CD4-positive, alpha-beta T cell treated with Interleukin-6 at 100 ng/mL for 8 hours (primary cell): ENCODE measurements around the gene ABL1.

Source experiments
- DNase-seq: peaks from one replicate; pipeline ENCODE4 v3.0.0-alpha.2; 2020; ENCODE audit warnings: mixed read lengths, low spot score

ABL1 gene

GRCh38 chr9:130849356-130849755 lies 14.3 kb downstream of the ABL1 start:
- no peak for DNase-seq

DNA sequence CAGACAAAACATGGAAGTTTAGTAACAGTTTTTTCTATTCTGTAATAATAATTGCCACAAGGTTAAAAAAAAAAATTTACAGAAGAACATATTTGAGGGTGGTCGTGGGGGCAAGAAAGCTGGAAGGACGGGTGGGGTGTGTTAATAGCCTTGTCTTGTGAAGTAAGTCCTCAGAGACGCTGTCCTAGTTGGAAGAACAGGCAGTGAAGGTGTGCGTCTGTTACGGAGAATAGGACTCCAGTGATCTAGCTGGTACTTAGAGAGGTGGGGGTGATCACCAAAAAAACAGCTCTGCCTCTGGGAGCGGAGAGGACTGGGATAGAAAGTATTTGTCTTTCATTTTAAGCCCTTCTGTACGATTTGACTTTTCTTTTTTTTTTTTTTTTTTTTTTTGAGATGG lies 17.7 kb downstream of the ABL1 start:
- DNase-seq = no peak

DNA sequence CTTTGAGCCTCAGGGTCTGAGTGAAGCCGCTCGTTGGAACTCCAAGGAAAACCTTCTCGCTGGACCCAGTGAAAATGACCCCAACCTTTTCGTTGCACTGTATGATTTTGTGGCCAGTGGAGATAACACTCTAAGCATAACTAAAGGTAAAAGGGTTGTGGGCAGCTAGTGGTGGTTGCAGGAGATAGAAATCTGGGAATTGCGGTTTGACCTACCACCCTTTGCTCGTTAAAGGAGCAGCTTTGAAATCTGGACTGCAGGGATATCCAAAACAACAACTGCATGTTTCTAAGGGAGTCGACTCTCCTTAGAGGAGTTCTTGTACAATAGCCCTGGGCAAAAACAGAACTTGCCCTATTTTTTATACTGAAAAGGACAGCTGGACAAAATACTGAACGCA lies 19.0 kb downstream of the ABL1 start:
- no peak for DNase-seq

- no peak for DNase-seq
Measured at GRCh38 chr9:130854835-130855234, 19.8 kb downstream of the ABL1 start.

GRCh38 chr9:130856474-130856873 lies 21.4 kb downstream of the ABL1 start:
- no peak for DNase-seq

DNA sequence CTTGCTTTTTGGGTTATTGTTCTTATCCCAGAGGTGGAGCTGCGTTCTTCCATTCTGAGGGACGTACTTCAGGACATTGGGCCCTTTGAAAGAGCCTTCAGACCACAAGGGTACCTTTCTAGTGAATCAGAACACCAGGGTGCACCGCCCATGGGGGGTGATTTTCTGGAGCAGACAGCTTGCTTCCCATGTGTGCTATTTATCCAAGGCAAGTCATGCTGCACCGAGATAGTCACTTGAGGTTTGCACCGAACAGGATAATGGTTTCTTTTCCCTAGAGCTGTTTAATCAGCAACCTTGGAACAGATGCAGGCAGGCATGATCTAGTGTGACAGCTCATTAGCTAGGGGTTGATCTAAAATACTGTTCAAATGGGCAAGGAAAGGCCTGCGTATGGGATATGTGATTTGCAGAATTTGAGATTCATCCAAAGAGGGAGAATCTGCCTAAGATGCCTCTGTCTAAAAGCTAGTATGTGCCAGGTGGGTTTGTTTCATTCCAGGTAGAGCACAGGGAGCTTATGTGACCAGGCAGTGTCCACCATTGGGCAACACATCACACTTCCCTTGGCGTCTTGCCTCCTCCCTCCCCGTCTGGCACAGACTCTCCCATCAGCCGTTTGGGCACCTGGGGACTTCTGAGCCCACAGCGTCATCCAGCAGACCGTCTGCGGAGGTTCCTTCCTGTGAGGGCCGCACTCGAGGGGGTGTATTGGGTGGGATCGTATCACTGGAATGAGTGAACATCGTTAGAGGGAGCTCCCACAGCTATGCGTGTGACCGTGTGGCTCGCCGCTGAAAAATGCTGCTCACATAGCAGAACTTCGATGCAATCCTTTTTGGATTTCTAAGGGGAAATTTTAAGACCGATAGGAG lies 23.0 kb downstream of the ABL1 start:
- no peak for DNase-seq

DNA sequence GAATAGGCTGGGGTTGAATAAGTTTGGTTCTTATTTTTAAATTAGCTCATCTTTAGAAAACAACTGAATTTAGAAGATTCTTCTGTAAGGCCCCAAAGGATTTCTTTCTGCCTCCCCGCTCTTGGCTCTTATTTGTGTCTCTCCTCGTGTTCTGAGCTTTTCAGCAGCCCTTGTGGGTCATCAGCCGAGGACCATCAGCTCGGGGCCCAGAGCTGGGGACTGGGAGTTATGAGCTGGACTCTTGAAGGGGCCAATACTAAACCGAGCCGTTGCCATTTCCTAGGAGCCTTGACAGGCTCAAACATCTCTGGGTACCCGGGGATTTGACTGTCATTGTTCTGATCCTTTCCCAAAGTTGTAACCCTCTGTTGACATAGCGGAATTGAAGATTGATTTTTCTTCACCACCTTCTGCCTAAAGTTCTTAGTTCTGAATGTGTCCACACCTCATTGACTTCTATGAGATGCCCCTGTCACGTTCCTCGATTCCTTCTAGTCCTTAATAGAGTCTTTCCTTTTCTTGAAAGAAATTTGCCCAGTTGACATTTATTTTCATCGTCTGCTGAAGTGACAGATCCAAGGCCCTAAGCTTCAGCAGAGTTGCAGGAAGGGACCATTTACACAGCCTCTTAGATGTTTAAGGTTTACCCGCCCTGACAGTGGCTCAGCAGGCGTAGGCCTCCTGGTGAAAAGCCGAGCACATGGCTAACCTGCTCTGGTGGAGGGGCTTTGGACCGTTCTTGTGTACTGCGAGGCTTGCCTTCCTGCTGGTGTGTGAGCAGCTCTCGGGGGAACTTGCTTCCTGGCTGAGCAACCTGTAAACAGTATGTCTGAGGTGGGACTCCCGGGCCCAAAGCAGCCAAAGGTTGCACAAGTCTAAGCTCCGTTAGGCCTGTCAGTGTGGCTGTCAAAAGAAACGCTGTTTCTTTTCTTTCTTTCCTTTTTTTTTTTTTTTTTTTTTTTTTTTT lies 24.0 kb downstream of the ABL1 start:
- DNase-seq = no peak

DNA sequence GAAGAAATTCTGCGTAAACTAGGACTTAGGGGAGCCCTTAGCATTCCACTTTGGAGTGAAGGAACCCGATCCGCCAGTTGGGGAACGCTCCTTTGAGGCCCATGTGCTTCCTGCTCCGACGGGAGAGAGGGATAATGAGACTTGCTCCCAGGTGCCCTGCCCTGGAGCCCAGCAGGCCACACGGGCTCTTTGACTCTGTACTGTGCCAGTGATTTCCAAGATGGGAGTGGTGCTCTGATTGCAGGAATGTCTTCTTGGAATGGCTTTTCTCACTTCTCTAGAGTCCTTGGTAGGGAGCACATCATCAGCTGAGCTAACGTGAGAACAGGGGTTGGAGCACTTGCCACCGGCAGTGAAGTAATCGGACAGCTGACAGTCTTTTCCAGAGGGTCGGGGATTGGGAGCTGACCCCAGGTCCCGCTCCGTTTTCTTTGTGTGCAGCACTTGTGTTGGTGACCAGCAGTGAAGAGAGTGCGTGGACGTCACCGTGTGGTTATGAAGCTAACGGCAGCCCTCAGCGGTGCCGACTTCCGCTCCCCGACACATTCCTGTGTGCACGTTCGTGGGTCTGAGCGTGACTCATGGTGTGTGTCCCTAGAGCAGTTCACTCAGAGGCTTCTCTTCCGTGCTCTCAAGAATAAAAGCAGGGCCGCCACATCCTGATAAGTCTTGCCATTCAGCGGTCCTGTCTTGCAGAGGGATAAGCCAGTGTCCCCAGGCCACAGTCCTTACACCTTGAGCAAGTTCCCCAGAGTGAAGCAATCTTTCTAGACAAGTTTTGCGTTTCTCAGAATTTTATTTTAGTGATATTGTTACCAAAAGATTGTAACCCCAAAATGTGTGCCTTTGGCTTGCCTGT lies 25.6 kb downstream of the ABL1 start:
- no peak for DNase-seq

DNA sequence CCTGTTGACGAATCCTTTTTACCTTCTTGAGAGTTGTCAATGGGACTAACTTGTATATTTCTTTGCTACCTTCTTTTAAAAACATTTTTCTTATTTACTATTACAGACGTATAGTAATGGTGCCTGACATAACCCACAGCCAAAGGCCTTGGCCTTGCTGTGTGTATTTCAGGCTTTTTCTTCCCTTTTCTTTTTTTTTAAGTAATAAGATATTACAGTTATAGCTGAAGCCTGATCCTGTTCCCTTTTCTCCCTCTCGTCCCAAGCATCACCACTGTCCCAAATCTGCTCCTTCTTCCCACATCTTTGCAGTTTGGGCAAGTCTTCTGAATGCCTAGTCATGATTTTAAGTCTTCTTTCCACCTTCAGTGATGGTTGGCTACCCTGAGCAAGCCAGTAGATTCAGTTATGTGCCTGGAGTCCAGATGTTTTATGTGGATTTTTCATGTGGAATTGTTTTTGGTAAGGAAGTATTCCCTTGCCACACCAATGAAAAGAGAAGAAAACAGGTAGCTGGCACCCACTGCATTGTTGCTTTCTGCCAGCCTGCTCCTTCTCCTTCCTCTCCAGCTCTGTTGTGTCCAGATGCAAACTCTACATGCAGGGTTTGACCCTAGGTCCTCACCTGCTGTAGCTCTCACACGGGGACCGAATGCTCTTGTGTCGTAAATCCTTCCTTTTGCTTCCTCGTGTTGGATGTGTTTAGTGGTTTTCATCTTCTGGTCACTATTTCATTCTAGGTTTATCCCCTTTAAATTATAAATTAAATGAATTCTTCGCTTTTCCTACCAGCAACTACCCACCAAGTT lies 26.5 kb downstream of the ABL1 start:
- no peak for DNase-seq

DNA sequence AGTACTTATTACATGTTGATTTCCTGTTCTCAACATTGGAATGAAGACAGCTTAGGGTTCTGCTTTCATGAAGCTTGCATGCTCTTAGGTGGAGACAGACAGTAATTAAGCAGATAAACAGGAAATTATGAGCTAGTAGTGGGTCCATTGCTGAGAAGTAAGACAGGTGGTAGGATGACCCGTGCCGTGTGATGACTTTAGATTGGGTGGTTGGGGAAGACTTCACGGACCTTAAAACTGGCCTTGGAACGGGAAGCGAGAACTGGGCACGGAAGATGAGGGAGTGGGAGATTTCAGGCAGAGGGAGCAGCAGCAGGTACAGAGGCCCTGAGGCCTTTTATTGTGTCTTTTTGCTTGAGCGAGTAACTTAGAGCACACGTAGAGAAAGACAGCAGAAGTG lies 27.2 kb downstream of the ABL1 start:
- no peak for DNase-seq

- no peak for DNase-seq
Measured at GRCh38 chr9:130862747-130863146, 27.7 kb downstream of the ABL1 start.

- DNase-seq = no peak
Measured at GRCh38 chr9:130864541-130864940, 29.5 kb downstream of the ABL1 start.

GRCh38 chr9:130865921-130866320 lies 30.9 kb downstream of the ABL1 start:
- no peak for DNase-seq

DNA sequence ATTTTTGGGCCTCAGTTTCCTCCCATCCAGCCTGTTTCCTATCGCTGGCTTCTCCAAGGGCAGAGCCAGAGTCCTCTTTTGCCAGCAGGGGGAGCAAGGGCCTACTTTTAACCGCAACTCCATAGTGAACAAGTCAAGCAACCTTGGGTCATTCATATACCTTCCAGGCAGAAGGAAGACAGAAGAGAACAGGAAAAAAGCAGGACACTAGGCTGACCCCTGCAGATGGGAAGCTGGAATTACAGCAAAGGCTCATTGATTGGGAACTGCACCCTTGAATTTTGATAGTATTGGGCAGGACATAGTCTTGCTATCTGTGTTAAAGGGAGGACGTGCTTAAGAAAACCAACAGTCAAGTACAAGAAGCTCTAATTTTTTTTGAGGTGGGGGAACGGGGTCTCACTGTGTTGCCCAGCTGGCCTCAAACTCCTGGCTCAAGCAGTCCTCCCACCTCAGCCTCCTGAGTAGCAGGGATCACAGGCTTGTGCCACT lies 31.5 kb downstream of the ABL1 start:
- peak; percentile 34 for DNase-seq

- DNase-seq = no peak
Measured at GRCh38 chr9:130867556-130867955, 32.5 kb downstream of the ABL1 start.

DNA sequence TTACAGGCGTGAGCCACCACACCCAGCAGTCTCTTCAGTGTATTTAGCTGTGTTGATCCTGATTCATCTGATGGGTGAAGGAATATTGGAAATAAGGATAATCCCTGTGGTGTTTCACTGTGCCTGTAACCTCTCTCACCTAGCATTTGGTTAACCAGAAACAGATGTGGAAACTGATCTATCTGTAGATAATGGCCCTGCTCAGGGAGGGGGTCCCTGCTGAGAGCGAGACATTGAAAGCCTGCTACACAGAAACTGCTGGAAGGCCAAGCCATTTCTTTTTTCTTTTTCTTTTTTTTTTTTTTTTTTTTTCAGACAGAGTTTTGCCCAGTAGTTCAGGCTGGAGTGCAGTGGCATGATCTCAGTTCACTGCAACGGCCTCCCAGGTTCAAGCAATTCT lies 33.2 kb downstream of the ABL1 start:
- DNase-seq = no peak

GRCh38 chr9:130869250-130869649 lies 34.2 kb downstream of the ABL1 start:
- DNase-seq = no peak

DNA sequence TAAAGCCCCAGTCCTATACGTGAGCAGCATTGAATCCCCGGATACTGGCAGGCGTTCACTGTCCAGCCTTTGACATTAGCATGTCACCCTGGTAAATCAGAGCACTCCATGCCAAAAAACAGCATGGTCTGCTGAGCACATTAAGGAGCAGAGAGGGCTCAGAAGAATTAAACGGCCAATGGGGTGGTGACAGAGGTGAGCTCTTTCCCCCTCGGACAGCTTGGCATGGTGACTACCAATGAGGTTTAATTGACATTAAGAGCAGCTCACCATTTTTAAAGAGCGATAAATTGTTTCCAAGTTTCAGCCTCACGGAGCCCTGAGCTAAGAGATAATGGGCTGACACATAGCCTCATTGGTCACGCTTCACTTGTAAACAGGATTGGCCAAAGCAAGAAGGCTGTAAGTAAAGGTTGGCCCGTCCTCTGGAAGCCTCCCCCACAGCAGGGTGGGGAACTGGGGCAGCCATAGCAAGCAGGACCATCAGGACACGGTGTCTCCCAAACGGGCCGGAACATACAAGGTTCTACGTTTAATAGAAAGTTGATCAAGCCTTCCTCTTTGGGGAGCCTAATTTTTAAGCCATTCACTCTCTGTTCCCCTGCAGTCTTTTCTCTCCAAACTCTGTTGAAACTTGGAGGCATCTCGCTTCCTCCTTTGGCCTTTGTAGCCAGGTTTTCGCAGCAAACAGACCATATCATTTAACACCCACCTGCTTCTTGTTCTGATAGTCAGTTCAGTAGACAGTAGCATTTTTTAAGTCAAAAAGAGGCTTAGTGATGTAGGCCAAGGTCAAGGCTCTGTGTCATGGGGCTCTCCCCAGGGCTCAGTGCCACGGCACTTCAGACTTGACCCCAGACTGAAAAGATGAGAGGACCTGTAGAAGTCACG lies 35.7 kb downstream of the ABL1 start:
- DNase-seq = no peak

DNA sequence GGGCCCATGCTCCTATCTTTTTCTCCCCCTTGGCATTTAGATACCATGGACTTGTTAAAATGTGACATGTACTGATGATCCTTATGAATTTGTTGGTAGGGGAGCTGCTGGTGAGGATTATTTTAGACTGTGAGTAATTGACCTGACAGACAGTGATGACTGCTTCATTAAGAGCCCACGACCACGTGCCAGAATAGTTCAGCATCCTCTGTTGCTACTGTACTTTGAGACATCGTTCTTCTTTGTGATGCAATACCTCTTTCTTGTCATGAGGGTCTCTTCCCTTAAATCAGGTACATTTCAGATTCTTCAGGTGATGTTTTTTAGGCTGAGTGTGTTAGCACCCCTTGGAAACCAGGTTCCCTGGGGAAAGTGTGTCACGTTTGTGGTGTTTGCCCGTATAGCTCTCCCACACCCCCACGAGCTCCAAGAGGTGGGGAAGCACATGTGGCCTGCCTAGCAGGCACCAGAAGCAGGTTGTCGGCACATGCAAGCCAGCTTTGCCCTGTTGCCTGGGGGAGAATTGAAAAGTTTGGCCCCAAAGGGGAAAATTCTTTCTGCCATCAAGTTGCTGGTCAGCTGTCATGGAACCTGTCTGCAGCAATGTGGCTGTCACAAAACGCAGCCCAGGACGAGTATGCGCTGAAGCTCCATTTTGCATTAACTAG lies 36.5 kb downstream of the ABL1 start:
- DNase-seq = no peak
